OCI-M1 (cell line): ENCODE results near the gene ZNF107.
"Not testable (repeated sequence)": the region's sequence is repeated elsewhere in the genome, so short reads cannot be mapped to it uniquely, and the experiment has no call there.

Experiments used
- DNase-seq: peaks from one replicate; lab custom pipeline; 2025; lab: John Stamatoyannopoulos, UW

The ZNF107 gene

DNA sequence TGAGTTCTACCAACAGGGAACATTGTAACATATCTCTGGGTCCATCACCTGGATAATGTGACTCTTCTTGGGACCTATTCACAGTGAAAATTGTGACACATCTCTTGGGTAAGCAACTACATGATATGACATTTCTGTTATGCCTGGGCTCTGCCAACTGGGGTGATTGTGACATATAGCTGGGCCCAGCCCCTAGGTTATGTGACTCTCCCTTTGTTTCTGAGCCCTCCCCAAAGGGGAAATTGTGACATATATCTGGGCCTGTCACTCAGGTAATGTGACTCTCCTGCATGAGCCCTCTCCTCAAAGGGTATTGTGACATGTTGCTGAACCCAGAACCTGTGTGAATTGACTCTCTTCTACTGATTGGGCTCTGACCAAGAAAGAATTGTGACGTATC is 22.4 kb upstream of the ZNF107 start:
- no peak for DNase-seq

DNA sequence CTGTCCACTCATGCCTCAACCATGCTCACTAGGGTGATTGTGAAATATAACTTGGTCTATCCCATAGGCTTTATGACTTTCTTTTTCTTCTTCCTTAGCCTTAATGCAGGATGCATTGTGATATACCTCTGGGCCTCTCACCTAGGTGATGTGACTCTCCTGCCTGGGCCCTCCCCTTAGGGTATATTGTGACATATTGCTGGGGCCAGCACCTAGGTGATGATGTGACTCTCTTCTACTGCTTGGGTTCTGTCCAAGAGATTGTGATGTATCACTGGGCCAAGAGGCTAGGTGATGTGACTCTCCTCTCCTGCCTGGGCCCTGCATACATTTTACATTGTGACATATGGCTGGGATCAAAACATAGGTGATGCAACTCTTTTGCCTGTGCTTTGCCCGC is 14.7 kb upstream of the ZNF107 start:
- DNase-seq = no peak

DNA sequence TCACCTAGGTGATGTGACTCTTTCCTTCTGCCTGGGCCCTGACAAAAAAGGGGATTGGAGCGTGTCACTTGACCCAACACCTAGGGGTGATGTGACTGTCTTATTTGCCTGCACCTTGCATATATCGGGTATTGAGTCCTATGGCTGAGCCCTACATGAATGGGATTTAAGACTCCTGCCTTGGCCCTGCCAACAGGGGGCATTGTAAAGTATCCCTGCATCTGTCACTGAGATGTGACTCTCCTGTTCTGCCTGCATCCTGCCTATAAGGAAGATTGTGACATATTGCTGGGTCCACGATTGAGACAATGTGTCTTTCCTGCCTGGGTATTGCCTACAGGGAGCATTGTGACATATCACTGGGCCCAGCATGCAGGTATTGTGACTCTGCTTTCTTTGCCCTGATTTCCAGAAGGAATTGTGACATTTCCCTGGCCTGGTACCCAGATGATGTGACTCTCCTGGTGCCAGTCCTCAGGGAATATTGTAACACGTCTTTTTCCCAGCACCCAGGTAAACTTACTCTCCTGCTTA is 14.2 kb upstream of the ZNF107 start:
- DNase-seq = no peak

DNA sequence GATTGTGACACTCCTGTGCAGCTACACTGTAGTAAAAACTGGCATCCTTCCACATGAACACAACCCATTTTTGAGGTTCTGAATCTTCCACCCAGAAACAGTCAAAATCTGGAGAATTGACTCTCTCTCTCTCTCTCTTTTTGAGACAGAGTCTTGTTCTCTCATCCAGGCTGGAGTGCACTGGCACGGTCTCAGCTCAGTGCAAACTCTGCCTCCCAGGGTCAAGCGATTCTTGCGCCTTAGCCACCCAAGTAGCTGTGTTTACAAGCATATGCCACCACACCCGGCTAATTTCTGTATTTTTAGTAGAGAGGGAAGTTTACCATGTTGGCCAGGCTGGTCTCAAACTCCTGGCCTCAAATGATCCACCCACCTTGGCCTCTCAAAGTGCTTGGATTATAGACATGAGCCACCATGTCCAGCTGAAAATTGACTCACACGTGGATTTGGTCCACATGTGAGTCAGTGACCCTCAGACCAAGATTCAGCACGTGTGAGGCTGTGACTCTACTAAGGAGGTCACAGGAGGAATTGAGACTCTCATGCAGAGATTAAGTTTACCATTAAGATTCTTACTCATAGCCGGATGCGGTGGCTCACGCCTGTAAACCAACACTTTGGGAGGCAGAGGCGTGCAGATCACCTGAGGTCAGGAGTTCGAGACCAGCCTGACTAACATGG is 12.1 kb upstream of the ZNF107 start:
- DNase-seq = no peak

DNA sequence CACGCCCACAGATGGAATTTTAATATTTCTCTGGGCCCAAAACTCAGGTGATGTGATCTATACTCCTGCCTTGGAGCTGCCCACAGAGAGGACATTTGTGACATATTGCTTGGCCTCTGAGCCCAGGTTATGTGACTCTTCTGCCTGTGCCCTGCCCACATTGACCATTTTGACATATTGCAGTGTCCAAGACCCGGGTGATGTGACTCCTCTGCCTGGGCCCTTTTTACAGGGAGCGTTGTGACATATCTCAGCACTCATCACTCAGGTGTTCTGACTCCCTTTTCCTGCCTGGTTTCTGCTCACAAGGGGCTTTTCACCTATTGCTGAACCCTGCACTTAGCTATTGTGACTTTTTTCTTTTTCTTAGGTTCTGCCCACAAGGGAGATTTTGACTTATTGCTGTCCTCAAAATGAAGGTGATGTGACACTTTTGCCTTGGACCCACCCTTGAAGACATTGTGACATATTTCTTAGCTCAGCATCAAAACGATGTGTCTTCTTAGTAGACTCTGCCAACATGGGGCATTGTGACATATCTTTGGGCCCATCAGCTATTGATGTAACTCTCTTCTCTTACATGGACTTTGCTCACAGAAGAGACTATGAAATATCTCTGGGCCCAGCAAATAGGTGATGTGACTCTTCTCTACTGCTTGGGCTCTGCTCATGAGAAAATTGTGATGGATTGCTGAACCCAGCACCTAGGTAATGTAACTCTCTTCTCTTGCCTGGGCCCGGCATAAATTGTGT is 11.0 kb upstream of the ZNF107 start:
- DNase-seq = no peak

DNA sequence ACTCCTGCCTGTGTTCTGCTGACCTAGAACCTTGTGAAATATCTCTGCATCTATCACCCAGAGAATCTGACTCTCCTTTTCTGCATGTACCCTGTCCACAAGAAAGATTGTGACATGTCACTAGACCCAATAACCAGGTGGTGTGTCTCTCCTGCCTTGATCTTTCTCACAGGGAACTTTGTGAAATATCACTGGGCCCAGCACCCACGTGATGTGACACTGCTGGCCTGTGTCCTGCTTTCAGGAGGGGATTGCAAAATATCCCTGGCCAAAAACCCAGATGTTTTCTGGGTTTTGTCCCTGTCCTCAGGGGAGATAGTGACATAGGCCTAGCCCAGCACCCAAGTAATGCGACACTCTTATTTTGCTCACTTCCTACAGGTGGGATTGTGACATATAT is 10.1 kb upstream of the ZNF107 start:
- DNase-seq = no peak

DNA sequence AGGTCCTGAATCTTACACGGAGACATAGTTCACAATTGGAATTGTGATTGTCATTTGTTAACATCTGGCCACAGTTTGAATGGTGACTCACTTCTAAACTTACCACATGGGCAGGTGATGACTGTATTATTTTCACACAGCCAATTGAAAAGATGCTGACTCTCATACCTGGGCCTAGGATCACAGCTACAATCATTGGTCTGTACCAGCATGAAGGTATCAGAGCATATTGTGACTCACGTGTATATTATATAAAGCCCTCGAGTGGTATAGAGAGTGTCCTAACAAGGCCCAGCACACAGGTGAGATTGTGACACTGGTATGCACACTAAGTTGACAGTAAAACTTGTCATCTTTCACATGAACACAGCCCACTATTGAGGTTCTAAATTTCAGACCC is 9.4 kb upstream of the ZNF107 start:
- no peak for DNase-seq

DNA sequence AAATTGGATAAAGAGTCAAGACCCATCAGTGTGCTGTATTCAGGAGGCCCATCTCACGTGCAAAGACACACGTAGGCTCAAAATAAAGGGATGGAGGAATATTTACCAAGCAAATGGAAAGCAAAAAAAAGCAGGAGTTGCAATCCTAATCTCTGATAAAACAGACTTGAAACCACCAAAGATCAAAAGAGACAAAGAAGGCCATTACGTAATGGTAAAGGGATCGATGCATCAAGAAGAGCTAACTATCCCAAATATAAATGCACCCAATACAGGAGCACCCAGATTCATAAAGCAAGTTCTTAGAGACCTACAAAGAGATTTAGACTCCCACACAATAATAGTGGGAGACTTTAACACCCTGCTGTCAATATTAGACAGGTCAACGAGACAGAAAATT is 3.8 kb upstream of the ZNF107 start:
- DNase-seq = not testable (repeated sequence)

DNA sequence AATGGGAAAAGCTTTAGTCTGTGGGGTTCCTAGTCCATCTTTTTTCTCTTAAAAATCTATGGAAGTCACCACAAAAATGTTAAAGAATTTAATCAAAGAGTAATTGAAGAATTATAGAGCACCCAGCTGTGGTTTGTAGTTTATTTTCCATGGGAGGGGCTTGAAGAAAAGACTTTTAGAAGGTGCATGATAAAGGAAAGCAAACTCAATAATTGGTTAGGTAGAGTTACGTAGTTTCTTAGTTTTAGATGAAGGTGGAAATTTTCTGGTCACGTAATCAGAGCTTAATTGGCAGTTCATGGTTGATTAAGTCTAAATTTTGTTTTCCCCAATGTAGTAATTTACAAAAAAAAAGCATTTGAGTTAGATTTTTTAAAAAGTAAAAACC is 724 bp downstream of the ZNF107 start:
- no peak for DNase-seq

DNA sequence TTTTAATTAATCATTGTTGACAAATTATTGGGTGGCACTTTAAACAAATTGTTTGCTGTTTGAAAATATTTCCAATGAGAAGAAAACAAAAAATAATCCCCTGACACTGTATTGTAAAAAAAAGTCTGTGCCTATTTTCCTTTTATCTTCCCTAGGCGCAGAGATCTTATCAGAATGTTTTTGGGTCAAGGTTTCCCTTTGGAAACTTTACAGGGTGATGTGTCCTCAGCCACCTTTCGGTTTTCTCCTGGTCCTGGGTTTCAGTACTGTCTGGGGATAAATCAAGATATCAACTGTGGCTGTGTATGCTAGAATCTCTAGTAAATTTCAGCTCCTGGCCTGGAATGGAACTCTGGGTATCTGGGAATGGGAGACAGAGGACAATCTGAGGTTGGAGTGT is 1.4 kb downstream of the ZNF107 start:
- DNase-seq = no peak

DNA sequence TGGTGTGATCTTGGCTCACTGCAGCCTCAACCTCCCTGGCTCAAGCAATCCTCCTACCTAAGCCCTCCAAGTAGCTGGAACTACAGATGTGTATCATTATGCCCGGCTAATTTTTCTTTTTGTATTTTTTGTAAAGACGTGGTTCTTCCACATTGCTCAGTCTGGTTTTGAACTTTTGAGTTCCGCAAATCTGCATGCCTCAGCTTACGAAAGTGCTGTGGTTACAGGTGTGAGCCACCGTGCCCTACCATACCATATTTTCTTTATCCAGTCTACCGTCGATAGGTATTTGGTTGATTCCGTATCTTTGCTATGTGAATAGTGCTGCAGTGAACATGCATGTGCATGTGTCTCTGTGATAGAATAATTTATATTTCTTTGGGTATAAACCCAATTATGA is 6.5 kb downstream of the ZNF107 start:
- DNase-seq = no peak

DNA sequence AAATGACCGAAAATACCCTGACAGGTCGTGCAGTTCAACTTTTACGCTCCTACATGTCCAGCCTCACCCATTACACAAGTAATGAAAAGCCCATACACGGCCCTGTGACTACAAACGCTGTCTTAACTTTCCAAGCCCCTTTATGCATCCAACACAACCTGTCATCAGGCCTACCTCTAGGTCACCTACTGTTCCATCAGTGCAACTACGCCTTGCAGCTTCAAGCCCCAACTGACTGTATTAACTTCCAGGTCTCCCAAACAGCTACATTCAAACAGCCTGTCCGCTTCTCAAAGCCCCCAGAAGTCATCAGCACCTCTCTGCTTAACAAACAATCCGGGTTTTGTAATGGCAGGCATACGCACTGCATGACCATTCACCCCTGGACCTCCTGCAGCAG is 19.2 kb downstream of the ZNF107 start:
- DNase-seq = no peak

DNA sequence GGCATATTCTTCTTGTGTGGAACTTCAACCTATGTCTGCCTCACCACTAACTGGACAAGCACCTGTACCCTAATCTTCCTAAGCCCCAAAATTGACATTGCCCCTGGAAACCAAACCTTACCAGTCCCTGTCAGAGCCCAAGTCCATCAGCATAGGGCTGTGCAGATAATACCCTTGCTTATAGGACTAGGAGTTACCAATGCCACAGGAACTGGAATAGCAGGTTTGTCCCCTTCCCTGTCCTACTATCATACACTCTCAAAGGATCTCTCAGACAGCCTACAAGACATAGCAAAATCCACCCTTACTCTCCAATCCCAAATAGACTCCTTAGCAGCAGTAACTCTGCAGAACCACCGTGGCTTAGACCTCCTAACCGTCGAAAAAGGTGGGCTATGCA is 19.8 kb downstream of the ZNF107 start:
- DNase-seq = no peak

DNA sequence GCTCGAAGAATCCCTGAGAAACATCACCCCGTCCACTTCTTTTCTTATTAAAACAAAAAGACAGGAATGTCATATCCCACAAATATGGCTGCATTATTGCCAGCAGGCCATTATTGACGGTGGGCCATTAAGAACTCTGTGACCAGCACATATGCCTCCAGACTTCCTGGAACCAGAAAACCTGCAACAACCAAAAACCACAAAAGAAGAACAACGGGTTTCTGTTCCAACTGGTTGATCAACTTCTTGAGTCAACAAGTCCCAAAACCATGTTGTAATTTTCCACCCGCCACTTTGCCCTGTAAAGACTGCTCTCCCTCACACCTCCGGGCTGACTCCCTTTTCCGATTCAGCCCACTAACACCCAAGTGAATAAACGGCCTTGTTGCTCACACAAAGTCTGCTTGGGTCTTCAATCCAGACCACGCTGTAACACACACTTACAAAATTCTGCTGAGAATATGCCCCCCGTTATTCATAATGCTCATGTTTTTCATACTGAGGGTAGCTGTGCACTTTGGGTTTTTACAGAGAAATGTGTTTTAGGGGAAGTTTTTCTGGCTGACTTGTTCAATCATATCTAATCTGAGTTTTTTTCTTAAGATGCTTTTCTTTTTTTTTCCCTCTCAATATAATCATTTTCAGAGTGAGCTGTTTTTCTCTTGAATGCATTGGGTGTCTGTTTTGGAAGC is 20.7 kb downstream of the ZNF107 start:
- peak; percentile 40 for DNase-seq

DNA sequence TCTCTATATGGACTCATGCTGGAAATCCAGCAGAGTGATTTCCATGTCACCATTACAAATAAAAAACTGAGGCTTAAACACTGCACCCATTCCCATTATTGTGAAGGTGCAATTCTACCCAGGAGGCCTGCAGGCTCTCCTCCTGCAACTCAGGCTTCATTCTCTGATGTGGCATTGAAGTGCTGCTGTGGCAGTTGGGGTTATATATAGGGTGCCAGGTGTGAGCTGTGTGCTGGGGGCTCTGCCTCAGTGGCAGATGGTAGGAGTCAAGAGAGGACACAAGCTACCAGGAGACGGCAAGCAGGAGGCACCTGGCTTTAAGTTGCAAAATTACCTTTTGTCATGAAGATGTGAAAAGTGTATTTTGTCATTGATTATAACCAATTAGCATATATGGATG is 21.3 kb downstream of the ZNF107 start:
- DNase-seq = no peak

DNA sequence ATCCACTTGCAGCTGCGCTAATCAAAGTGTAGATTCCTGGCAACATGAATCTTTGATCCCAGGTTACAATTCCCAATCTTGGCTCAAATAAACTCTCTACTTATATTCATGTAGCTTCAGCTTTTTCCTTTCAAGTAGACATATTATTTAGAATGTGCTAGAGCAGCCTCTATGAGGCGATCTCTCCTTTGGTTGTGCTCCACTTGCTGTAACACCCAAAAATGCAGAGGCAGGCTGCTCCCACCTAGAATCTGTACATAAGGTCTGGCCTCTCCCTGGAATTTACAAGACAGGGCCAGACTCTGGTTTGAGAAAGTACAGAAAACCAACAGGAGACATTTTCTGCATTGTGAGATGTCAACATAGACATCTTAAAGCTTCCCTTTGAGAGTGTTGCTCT is 23.1 kb downstream of the ZNF107 start:
- no peak for DNase-seq

DNA sequence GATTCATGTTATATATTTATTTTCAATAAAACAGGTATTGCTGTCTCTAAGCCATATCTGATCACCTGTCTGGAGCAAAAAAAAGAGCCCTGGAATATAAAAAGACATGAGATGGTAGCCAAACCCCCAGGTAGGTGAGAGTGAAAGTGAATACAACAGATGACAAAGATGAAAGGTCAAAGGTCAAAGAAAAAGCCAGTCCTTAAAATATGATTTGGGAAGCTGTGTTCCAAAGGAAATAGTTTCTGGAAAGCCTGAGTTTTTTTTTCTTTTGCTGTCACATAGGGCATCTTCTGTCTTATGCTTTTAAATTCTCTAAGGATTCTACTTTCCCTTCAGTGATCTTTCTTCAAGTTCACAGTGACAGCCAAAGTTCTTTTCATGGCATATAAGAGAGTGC is 25.9 kb downstream of the ZNF107 start:
- DNase-seq = no peak

DNA sequence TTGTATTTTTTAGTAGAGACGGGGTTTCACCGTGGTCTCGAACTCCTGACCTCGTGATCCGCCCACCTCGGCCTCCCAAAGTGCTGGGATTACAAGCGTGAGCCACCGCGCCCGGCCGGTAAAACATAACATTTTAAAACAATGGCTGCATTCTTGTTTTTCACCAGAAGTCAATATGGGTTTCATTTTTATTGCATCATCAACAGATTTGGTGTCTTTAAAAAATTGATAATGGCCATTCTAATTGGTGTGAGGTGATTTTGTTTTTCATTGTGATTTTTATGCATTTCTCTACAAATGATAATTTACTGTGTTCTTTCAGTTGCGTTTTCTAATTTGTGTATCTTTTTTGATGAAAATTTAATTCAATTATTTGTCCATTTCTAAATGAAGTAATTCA is 31.9 kb downstream of the ZNF107 start:
- not testable (repeated sequence) for DNase-seq

DNA sequence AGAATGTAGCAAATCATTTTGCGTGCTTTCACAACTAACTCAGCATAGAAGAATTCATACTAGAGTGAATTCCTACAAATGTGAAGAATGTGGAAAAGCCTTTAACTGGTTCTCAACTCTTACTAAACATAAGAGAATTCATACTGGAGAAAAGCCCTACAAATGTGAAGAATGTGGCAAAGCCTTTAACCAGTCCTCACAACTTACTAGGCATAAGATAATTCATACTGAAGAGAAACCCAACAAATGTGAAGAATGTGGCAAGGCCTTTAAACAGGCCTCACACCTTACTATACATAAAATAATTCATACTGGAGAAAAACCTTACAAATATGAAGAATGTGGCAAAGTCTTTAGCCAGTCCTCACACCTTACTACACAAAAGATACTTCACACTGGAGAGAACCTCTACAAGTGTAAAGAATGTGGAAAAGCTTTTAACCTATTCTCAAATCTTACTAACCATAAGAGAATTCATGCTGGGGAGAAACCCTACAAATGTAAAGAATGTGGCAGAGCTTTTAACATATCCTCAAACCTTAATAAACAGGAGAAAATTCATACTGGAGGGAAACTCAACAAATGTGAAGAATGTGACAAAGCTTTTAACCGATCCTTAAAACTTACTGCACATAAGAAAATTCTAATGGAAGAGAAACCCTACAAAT is 40.8 kb downstream of the ZNF107 start:
- DNase-seq = no peak

DNA sequence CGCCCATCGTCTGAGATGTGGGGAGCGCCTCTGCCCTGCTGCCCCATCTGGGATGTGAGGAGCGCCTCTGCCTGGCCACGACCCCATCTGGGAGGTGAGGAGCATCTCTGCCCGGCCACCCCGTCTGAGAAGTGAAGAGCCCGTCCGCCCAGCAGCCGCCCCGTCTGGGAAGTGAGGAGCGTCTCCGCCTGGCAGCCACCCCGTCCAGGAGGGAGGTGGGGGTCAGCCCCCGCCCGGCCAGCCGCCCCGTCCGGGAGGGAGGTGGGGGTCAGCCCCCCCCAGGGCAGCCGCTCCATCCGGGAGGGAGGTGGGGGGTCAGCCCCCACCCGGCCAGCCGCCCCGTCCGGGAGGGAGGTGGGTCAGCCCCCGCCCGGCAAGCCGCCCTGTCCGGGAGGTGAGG is 52.0 kb downstream of the ZNF107 start:
- DNase-seq = not testable (repeated sequence)

DNA sequence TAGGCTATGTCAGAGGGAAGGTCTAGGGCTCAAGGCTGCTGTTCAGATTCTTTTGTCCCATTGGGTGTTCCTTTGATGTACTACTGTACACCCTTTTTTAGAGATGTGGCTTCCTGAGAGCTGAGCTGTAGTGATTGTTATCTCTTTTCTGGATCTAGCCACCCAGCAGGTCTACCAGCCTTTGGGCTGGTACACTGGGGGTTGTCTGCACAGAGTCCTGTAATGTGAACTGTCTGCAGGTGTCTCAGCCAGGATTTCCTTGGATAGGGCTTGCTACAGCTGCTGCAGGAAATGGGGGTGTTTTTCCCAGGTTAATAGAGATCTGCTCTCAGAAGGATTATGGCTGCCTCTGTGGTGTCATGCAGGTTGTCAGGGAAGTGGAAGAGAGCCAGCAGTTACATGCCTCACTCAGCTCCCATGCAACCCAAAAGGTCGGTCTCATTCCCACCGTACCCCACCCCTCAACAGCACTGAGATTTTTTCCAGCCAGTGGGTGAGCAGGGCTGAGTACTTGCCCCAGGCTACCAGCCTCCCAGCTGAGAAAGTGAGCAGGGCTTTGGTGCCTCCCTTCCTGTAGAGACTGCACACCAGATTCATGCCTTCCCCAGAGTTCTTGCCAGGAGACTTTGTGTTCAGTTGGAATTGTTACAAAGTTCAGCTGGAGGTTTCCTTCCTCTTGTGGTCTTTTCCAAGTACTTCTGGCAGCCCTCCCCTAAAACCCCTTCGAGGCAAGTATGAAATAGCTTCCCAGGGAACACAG is 63.3 kb downstream of the ZNF107 start:
- DNase-seq = no peak
